ENCODE results near the gene DYSF.
A peak's percentile ranks its signal among the peaks of the same experiment; 100 is the strongest.

DYSF gene

GRCh38 chr2:71457123-71457915 is 4.0 kb downstream of the DYSF start:
- no peak for DNase-seq

GRCh38 chr2:71457923-71458322 is 4.6 kb downstream of the DYSF start:
- no peak for DNase-seq

GRCh38 chr2:71458413-71459083 is 5.2 kb downstream of the DYSF start:
- no peak for DNase-seq

GRCh38 chr2:71459084-71459431 is 5.7 kb downstream of the DYSF start:
- no peak for DNase-seq

GRCh38 chr2:71460056-71460455 is 6.7 kb downstream of the DYSF start:
- no peak for DNase-seq

GRCh38 chr2:71460595-71461303 is 7.4 kb downstream of the DYSF start:
- no peak for DNase-seq

GRCh38 chr2:71461304-71461671 is 7.9 kb downstream of the DYSF start:
- DNase-seq = no peak

- no peak for DNase-seq
These were observed 8.8 kb downstream of the DYSF start for GRCh38 chr2:71462056-71462605.

- no peak for DNase-seq
These were observed 9.4 kb downstream of the DYSF start for GRCh38 chr2:71462641-71463341.

GRCh38 chr2:71463342-71463654 is 9.9 kb downstream of the DYSF start:
- no peak for DNase-seq

- no peak for DNase-seq
These were observed 11.0 kb downstream of the DYSF start for GRCh38 chr2:71464389-71464788.

- DNase-seq = no peak
These were observed 12.0 kb downstream of the DYSF start for GRCh38 chr2:71465356-71465755.

GRCh38 chr2:71465961-71466300 is 12.6 kb downstream of the DYSF start:
- DNase-seq = no peak

GRCh38 chr2:71466301-71467179 is 13.2 kb downstream of the DYSF start:
- peak in 1 of 2 experiments; percentile 7 for DNase-seq

- no peak for DNase-seq
These were observed 13.9 kb downstream of the DYSF start for GRCh38 chr2:71467180-71467815.

GRCh38 chr2:71468279-71469015 is 15.1 kb downstream of the DYSF start:
- DNase-seq = no peak

GRCh38 chr2:71469403-71470398 is 16.3 kb downstream of the DYSF start:
- no peak for DNase-seq

GRCh38 chr2:71471276-71471675 is 17.9 kb downstream of the DYSF start:
- no peak for DNase-seq

- DNase-seq = no peak
These were observed 18.7 kb downstream of the DYSF start for GRCh38 chr2:71472019-71472418.

Data from stimulated activated CD4-positive, alpha-beta T cell treated with anti-CD3 and anti-CD28 coated beads, Interleukin-4, amount 100 ng/mL, for 4 hours (primary cell).